ENCODE data around the gene RBFOX2.

DNA sequence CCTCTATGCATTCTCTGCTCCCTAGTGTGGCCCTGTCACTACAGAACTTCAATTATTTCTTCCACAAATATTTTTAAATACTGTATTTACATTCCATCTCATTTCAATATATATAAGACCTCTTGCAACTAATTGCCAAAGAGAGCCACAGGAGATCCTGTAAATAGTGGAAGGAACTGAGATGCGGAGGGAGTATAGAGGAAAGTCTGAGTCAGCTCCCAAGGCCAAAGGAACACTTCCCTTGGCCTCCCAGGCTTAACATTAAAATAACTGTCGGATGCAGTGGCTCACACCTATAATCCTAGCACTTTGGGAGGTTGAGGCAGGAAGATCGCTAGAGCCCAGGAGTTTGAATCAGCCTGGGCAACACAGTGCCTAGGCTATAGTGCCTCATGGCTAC lies 31.2 kb downstream of the RBFOX2 start:
- TF ChIP-seq POLR2A (IDR thresholded peaks at IDR 0.05; ENCODE audit: low read depth, low read length) (no peak), EZH2 (IDR thresholded peaks at IDR 0.05; ENCODE audit: borderline replicate concordance, low read depth, low read length, severe bottlenecking) (no peak), MYC (IDR thresholded peaks at IDR 0.05; ENCODE audit: low read depth, low read length) (no peak), POLR2AphosphoS5 (IDR thresholded peaks at IDR 0.05; ENCODE audit: insufficient read depth, low read depth, low read length) (no peak), GATA2 (IDR thresholded peaks at IDR 0.05; ENCODE audit: insufficient read depth, insufficient read length, low read depth, low read length) (no peak), FOS (IDR thresholded peaks at IDR 0.05; ENCODE audit: borderline replicate concordance, insufficient read depth, low read length) (peak; percentile 78), JUN (IDR thresholded peaks at IDR 0.05; ENCODE audit: borderline replicate concordance, insufficient read depth, insufficient read length, low read depth) (peak; percentile 63)
- TF ChIP-seq, protein P1, sequence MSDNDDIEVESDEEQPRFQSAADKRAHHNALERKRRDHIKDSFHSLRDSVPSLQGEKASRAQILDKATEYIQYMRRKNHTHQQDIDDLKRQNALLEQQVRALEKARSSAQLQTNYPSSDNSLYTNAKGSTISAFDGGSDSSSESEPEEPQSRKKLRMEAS (IDR thresholded peaks at IDR 0.05; ENCODE audit: insufficient read depth, insufficient read length), result no peak
- TF ChIP-seq, protein P2, sequence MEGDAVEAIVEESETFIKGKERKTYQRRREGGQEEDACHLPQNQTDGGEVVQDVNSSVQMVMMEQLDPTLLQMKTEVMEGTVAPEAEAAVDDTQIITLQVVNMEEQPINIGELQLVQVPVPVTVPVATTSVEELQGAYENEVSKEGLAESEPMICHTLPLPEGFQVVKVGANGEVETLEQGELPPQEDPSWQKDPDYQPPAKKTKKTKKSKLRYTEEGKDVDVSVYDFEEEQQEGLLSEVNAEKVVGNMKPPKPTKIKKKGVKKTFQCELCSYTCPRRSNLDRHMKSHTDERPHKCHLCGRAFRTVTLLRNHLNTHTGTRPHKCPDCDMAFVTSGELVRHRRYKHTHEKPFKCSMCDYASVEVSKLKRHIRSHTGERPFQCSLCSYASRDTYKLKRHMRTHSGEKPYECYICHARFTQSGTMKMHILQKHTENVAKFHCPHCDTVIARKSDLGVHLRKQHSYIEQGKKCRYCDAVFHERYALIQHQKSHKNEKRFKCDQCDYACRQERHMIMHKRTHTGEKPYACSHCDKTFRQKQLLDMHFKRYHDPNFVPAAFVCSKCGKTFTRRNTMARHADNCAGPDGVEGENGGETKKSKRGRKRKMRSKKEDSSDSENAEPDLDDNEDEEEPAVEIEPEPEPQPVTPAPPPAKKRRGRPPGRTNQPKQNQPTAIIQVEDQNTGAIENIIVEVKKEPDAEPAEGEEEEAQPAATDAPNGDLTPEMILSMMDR (IDR thresholded peaks at IDR 0.05; ENCODE audit: extremely low read depth in 1 of 2, insufficient read depth in 1 of 2, low read depth in 1 of 2, low read length in 2 of 2), result no peak
